NOMO-1 (cell line): ENCODE results near the gene OLFML2B.
A peak's percentile ranks its signal among the peaks of the same experiment; 100 is the strongest.

ENCODE experiments used
- DNase-seq, 2 experiments: peaks; one replicate each; lab custom pipeline; 2025; ENCODE audit not compliant: unreplicated experiment in 2 of 2; lab: John Stamatoyannopoulos, UW

The OLFML2B gene

DNA sequence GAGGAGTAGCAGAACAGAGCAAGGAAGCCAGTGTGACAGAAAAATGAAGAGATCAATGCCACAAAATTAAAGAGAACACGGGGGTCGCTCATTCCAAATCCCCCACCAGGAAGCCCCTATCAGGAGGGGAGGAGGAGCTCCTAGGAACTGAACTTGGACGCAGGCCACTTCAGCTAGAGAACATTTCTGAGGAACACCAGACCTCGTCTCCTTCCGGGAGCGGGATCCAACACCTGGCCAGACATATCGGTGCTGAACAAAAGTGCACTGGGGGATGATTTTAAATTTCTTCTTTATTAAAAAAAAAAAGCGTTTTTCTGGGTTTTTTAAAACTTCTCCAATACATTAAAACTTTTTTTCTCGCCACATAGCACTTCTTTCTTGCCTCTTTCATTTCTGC lies 40.8 kb downstream of the OLFML2B start:
- no peak for DNase-seq

DNA sequence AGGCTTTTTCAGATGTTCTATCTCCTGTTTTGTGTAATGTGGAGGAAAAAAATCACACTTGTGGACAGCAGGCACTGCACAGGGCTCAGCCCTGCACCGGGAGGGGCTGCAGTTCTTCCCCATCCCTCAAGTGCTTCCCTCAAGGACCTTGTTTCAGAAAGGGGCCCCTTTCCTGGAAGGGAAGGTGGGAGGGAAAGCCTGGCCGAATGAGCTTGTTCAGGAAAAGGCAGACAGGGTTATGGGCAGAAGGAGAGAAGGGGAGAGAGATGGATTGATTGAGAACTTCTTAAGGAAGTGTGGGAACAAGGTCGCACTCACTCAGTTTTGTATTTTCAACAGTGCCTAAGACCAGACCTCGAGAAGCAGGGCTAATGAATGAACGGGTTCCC lies 41.2 kb downstream of the OLFML2B start:
- DNase-seq, result no peak

DNA sequence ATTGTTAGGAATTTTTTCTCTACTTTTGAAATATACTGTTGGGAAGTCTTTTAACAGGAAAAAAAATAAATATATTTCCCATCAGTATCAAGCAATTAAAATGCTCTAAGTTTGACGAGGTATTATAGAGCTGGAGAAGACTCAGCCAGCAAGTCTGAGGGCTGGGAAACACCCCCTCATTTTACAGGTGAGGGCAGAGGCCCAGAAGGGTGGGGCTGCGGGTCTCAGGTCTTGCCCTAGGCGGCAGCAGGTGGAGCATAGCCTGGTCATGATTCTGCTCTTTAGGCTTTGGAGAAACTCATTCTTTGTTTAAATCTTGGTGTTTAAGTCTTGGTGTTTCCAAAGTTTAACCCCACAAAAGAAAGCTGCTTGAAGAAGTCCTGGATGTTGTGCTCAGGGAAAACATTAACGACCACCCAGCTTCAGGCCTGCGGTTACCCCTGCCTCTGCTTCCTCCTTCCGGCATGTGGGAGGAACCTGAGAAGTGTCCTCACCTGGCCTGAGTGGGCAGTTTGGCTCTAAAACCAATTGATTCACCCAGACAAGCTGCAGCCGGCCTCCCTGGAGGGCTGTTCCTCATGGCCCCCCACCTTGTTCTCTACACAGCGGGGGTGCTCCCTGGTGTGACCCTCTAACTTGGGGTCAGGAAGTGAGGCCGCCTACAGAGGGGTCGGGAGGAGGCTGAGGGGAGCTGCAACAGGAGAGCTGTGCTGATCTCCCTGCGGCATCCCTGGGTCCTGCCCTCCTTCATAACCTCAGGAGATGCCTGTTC lies 41.7 kb downstream of the OLFML2B start:
- DNase-seq, result no peak

DNA sequence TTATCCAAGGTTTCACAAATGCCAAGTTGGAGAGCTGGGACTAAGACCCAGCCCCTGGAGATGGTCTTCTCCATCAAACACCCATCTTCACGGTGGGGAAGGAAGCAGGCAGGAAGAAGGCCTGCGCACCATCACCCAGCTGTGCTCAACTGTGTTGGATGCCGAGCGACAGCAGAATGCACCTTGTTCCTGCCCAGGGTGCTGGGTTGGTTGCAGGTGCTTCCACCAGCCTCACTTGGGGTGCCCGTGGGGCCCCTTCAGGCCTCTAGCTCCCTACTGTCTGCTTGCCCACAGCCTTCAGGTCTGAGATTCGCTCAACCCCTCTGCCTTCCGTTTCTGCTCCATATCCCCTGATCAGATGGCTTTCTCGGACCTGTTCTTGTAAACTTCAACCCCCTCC lies 42.5 kb downstream of the OLFML2B start:
- no peak for DNase-seq

DNA sequence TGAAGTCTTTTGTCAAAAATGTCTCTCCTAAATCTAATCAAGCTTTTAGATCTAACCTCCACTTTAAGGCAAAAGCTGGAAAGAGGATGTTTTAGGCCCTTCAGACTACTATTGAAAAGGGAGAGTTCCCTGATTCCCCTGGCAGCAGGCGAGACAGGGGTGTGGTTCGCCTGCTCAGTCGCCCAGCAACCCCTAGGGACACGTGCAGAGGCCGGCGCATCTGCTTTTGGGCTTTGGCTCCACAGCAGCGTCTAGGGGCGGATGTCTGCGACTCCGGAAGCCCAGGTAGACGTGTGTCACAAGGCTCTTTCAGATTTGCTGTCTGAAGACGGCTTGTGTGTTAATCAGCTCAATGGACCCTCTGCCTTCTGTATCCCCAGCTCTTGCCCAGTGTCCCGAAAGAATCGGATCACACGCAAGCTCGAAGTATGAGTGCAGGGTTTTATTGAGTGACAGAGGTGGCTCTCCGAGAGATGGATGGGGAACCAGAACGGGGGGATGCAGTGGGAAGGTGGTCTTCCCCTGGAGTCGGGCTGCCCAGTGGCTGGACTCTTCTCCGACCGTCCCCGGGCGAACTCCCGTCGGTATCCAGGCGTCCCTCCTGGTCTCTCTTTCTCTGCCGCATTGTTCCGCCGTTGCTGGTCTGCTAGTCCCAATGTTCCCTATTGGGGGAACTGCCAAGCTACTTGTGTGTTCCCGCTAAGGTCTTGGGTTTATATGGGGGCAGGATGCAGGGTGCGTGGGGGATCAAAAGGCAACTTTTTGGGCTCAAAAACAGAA lies 45.5 kb downstream of the OLFML2B start:
- no peak for DNase-seq

DNA sequence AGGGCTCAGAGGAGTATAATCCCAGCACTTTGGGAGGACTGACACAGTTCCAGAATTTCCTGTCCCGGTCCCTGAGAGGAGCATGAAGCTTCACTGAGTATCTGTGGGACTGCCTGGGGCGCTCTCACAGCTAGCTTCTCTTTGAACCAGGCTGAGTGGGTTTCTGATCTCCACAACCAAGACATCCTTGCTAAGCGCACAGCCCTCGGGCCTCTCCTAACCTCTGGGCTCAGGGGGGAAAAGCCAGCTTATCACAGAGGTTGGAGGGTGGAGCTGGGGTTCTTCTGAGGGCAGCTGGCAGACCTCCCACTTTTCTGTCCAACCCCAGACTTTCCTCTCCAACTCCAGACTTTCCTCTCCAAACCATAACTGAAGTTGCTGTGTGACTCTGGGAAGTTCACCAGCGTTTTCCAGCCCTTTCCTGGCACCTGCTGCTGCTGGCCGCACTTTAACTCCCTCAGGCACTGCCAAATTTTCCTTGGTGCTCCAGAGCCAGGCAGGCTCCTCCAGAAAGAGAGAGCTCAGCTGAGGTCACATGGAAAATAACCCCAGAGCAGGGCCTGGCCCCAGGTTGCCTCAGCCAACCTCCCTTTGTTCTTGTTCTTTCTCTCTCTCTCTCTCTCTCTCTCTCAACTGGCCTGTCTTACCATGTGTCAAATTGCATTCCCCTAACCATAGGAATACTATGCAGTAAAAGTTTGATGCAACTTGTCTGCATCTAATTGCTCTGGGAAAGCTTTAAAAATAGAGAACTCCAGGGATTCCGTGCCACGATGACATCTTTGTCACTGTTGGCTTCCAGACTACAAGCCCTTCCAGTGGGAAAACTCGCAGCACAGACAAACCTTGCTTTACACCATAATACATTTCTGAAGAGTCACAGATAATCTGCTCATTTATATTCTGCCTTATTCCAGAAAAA lies 49.5 kb downstream of the OLFML2B start:
- DNase-seq, result no peak

DNA sequence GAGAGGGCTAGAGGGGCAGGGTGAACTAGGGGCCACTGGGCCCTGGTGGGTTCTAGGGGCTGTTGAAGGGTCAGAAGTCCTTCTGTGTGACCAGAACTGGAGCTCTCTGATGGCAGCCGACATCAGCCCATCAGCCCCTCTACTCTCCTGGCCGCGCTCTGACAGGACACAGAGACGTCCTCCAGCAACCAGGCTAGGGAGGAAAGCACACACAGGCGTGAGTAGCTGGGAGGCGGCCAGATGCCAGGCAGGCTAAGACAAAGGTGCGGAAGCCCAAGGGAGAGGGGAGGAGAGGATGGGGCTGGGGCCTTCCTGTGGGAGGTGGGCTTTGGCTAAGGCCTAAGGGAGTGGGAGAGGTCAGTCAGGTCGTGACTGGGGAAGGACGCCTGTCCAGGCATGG lies 50.8 kb downstream of the OLFML2B start:
- no peak for DNase-seq

DNA sequence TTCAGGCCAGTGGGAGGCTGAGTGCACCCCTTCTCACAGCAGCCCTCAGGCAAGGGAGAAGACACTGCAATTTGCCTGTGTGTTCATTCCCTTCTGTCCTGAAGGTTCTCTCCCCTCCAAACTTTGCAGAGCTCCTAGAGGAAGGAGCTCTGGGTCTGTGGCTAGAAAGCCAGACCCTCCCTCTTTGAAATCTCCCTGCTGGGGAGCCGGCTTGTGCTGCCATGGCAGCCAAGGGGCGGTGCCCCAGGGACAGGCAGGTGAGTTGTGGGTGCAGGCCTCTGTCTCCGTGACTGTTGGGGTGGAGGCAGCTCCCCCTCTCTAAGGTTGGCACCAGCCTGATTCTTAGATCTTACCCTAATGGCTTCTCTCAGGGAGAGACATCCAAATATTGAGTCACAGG lies 53.0 kb downstream of the OLFML2B start:
- no peak for DNase-seq

DNA sequence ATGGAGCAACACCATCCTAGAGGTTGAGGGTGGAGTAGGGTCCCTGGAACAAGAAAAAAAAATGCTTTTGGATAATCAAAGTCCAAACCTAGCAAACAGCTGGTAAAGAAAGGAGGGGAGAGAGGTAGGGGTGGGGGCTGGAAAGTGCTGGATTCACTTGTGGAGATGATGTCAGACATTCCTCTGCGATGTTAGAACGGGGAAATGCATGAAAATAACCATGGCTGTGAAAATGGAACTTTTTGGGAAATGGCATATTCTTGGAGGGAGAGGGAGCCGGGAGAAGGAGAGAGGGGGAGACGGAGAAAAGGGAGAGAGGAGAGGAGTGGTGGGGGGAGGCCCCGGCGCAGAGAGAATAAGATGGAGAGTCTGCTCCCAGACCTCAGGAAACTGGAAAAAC lies 53.6 kb downstream of the OLFML2B start:
- no peak for DNase-seq

DNA sequence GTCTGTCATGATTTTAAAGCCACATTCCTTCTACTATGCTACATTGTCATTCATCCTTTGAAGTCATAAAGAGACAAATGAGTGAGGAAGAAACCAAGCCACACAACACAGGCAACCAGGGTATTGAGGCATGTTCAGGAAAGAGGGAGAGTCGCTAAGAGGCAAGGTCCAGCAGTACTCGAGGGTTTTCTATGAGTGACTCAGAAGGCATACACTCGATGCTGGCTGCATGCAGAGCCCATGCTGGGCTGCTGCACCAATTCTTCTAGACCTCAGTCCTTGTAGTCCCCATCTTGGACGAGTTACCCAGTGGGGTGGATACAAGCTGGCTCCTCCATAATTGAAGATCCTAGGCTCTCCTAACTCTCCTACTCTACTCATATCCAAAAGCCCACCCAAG lies 57.6 kb downstream of the OLFML2B start:
- DNase-seq, result no peak

DNA sequence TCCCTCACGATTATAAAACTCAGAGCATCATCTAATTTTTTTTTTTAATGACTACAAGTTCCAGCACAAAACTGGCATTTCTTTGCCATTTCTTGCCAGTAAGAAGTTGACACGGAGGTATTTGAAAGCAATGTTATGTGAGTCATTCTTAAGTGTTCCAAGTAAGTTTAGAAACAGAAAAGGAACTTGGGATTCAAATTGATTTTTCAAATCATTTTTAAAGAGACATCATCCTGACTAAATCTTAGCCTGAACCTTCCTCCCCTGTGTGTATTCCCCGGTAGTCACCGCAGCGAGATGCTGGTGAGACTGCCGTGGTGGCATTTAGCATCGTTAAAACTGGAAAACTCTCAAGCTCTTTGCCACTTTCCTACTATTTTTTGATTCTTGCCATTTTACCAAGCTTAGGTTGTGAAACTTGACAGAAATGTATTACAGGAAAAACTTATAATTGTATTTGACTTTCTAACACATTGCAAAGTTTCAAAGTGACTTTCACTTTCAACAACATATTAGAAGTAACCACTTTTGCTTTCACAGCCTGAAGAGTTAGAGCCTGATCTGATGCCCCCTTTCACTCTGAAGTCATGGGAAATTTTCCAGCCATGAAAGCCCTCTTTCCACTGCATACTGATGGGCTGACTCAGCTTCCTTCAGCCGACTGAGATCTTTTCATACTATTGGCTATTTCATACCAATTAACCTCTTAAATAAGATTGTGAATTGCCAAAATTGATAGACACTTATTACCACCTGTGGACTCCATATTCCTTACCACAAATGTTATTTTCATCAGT lies 61.4 kb downstream of the OLFML2B start:
- no peak for DNase-seq

DNA sequence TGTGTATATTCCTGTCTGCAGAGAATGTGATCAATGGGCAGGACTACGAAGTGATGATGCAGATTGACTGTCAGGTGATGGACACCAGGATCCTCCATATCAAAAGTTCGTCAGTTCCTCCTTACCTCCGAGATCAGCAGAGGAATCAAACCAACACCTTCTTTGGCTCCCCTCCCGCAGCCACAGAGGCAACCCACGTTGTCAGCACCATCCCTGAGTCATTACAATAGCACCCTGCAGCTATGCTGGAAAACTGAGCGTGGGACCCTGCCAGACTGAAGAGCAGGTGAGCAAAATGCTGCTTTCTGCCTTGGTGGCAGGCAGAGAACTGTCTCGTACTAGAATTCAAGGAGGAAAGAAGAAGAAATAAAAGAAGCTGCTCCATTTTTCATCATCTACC lies 65.2 kb downstream of the OLFML2B start:
- DNase-seq, result no peak

DNA sequence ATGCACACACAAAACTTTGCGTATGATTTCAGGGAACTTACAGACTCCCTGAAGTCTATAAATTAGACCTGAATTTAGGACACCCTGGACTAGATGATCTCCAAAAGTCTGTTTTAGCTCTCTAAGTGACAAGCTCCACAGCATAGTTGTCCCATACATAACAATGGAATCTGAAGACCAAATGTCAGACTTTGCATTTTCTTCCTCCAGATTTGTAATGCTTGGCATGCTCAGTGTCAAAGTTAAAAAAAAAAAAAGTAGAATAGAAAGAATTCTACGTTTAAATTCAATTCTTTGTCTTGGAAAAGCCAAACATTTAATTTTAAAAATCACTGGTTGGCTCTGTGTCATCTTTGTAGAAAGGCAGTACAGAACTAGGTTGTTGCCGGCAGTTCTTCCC lies 66.7 kb downstream of the OLFML2B start:
- no peak for DNase-seq

DNA sequence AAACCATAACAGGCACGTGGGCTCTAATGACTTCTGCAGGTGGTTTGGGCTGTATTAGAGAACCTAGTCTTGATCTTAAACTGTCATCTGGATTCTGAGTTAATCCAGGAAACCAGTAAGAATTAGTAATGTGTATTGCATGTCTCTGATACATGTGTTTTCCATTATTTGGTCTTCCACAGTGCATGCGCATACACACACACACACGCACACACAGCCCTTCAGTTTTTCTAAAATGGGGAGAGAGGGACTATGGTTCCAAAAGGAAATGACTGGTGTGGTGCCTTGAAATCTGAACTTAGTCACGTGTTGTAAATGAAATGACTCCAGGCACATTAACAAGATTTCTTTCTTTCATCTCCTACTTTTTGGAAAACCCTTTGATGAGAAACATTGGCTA lies 67.6 kb downstream of the OLFML2B start:
- DNase-seq, result no peak

DNA sequence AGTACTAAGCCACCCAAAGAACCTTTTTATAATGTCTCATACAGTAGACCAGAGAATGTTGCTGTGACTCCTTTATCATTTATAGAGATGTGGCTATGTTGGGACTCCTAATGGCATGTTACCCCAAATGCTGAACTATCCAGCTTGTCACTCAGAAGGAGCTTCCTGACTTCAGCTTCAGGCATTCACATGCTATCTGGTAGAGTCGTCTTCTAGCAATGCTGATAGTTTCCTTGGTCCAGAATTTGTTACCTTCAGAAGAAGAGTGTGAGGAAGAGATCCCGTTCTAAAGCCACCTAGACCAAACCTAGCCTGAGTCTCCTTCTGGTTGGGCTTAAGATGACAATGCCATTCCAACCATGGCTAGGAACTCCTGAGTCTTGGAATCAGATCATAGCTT lies 68.1 kb downstream of the OLFML2B start:
- DNase-seq, result no peak

DNA sequence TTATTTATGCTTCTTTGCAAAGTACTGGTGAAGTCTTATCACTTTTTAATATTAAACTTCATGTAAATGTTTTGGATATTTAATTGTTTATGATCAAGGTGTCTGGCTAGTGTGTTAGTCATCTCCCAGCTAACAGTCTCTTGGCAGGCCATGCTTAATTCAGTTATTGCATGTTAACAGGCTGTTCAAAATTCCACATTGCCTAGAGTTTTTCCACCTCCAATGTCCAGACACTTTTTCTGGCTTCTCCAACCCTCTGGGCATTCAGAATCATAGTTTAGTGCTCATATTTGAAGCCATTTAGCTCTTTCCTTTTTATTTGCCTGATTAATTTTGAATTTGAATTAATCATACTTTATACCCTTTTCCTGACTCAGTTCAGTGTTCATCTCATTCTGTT lies 69.2 kb downstream of the OLFML2B start:
- DNase-seq, result no peak

DNA sequence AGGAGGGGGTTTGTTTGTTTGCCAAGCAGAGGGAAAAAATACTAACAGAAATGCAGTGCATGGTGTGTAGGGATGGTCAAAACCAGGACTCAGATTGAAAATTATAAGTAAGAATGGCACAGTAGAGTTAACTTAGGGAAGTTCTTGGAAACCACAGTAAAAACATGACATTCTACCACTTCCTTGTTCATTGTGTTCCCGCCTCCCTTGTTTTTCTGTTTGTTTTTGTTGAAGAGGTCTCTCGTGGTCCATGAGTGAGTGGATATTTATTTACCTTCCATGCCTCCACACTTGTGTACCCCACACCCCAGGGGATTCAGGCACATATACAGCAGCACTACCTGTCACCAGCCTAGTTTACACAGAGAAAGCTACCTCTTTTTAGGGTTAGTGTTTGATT lies 69.6 kb downstream of the OLFML2B start:
- peak in 1 of 2 experiments; percentile 1 for DNase-seq

DNA sequence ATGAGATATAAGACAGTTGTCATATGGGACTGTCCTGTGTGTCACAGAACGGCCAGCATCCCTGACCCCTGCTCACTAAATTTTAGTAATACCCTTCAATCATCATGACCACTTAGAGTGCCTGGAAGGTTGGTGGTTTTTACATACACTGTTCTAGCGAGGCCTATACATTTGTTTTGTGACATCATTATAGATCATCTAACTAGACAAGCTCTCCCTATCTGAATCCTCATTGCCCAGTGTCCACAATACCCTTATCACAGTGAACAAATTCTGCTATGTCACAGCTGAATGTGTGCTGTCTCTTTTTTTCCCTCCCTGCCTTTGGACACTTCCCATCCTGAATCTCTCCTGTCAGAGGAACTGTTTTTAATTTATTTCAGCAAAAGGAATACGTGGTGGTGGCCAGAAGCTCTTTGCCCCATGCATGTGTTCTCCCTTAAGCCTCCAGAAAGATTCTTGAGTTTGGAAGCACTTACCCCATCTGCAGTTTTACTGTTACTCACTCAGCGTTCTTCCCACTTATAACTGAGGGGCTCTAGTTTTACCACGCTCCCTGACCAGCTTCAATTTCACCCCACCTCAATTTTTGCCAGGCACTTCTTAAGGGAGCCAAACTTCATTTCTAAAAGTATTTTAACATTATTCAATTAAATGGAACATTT lies 70.3 kb downstream of the OLFML2B start:
- no peak for DNase-seq

DNA sequence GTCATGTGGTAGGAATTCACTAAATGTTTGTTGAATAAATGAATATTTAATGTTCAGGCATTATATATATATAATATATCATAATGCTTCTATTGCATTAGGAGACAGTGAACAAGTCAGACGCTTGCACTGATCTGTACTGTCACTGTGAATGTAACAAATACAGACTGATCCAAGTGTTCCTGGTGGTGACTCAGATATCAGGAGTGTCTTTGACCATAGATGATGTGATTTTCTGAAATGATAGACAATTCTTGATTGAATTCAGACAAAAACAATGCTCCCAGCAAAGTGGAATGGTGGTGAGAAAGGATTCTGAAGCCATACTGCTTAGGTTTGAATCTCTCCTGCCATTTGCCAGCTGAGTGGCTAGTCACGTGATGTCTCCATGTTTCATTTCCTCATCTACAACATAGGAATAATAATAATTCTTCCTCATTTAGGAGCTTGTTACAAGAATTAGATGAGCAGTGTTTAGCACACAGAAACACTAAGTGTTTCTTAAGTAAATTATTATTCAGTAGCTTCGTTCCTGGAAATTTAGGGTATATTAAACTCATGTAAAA lies 71.0 kb downstream of the OLFML2B start:
- DNase-seq, result no peak

DNA sequence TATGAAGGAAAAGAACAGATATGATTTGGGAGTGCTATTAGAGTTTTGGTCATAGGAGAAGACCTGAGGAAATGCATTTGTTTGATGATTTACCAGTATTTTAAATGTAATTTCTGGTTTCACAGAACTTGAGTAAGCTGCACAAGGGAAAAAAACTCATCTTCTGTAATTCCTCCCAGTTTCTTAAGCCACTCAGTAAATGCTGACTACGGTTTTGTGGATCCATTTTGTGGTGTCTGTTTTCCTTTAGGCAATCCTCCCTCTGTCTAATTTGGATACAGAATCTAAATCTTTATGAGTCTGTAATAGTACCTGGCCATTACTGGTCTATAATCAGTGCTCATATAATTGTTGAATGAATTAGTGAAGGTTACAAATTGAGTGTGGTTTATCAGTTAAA lies 72.0 kb downstream of the OLFML2B start:
- no peak for DNase-seq
